Mucosa of descending colon (tissue), 3 donors: ENCODE measurements around the gene TSKS. TPM values are rescaled to one million over a fixed set of nuclear protein-coding genes. Genes with fewer than 3 reads are reported as not detected.

Experiments used
- ATAC-seq: fragments of 200-7000 bp; cut with Tn5 transposase; one replicate; pipeline ENCODE4 v1.9.1; 2020; ENCODE audit warnings: mild to moderate bottlenecking, moderate library complexity
- DNase-seq, 3 donors: peaks; one replicate each; pipeline ENCODE4 v3.0.0-alpha.2; 2020
- H3K36me3 ChIP-seq: fragments of 200-600 bp; one replicate; pipeline ENCODE4 v1.8.0; 2021; ENCODE audit warnings: low read depth, mild to moderate bottlenecking
- H3K4me1 ChIP-seq: fragments of 200-600 bp; one replicate; pipeline ENCODE4 v1.8.0; 2021; ENCODE audit warnings: low read depth, mild to moderate bottlenecking
- H3K4me3 ChIP-seq: fragments of 200-600 bp; one replicate; pipeline ENCODE4 v1.8.0; 2021; ENCODE audit warnings: mild to moderate bottlenecking
- H3K9me3 ChIP-seq: fragments of 200-600 bp; one replicate; pipeline ENCODE4 v1.8.0; 2021; ENCODE audit warnings: mild to moderate bottlenecking
- intact Hi-C, 2 donors: fragments of 100-400 bp; cut with DNase I in 1 of 2; cut with micrococcal nuclease in 1 of 2; formaldehyde crosslinking; loops; one replicate each; pipeline versions ENCODE4 v1.11.0 to v1.11.1; 2022; cut with DNase I, micrococcal nuclease
- microRNA-seq: library from miRNA; unstranded; fragments of <30 nt; microRNA quantifications from one replicate; pipeline ENCODE4, GENCODE V29; 2019
- total RNA-seq, 3 donors: library from RNA; stranded (reverse); fragmentation: NEBNext Ultra II Directional in 2 of 3; extraction: Animal tissue kit (Norgen Biotek cat#: 25700) in 2 of 3; gene quantifications; one replicate each; pipeline versions ENCODE4 v1.2.1 to v1.2.4, GENCODE V29; 2021 to 2023
- TF ChIP-seq, protein P1 (sequence below): fragments of 200-600 bp; IDR thresholded peaks from one replicate; pipeline ENCODE4 v1.8.0; 2022; ENCODE audit warnings: antibody characterized with exemption, mild to moderate bottlenecking
- donor health status: DM: no; HTN: no; CAD: no; lungs with moderate emphysema.
- donor health status: DM: no; HTN: no; CAD: no.
- donor health status: DM: no; HTN: yes; CAD: no.

Gene TSKS
- total RNA-seq, 3 donors from 2014 or later = 0.35 TPM; not detected in 2

DNA sequence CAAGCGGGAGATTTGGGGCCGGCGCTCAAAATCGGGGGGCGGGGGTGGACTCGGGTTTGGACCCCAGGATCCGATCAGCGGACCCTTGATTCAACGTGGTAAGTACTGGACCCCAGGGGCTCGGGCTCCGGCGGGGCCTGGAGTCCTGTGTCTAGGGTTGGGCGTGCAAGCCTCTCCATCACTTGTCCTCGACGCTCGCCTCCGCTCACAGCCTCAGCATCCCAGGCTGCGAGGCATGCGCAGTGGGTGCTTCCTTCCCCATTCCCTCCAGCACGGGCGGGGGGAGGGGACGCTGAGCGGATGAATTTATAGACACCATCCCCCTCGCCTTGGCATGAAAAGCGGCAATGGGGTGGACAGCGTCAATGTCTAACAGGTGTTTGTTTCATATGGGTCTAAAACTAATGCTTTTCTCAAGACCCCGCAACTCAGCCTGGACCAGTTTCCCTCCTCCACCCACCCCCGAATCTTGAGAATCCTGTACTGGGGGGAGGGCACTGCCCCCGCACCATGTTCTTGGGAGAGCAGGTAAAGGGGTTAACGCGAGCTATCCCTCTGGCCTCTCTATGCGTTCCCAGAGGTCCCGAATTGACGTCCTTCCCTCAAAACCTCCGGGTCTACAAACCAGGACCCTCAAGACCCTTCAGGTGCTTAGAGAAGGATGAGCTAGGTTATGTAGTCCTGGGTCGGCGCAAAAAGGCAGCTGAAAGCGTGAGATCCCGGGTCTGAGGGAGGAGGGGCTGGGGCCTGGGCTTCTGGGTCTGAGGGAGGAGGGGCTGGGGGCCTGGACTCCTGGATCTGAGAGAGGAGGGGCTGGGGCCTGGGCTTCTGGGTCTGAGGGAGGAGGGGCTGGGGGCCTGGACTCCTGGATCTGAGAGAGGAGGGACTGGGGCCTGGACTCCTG lies 71.6 kb downstream of the TSKS start:
- Histone ChIP-seq H3K36me3 (no peaks in the 10 kb centered on the region), H3K9me3 (no peaks in the 10 kb centered on the region), H3K4me3 (no peak overlapping the region), H3K4me1 (peaks cover 17% of the 10 kb centered on the region)
- ATAC-seq = peak; percentile 18
- TF ChIP-seq, protein P1, sequence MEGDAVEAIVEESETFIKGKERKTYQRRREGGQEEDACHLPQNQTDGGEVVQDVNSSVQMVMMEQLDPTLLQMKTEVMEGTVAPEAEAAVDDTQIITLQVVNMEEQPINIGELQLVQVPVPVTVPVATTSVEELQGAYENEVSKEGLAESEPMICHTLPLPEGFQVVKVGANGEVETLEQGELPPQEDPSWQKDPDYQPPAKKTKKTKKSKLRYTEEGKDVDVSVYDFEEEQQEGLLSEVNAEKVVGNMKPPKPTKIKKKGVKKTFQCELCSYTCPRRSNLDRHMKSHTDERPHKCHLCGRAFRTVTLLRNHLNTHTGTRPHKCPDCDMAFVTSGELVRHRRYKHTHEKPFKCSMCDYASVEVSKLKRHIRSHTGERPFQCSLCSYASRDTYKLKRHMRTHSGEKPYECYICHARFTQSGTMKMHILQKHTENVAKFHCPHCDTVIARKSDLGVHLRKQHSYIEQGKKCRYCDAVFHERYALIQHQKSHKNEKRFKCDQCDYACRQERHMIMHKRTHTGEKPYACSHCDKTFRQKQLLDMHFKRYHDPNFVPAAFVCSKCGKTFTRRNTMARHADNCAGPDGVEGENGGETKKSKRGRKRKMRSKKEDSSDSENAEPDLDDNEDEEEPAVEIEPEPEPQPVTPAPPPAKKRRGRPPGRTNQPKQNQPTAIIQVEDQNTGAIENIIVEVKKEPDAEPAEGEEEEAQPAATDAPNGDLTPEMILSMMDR = no peak
- DNase-seq = peak in 1 of 3 donors; percentile 33
- intact Hi-C loops = no loop called here

DNA sequence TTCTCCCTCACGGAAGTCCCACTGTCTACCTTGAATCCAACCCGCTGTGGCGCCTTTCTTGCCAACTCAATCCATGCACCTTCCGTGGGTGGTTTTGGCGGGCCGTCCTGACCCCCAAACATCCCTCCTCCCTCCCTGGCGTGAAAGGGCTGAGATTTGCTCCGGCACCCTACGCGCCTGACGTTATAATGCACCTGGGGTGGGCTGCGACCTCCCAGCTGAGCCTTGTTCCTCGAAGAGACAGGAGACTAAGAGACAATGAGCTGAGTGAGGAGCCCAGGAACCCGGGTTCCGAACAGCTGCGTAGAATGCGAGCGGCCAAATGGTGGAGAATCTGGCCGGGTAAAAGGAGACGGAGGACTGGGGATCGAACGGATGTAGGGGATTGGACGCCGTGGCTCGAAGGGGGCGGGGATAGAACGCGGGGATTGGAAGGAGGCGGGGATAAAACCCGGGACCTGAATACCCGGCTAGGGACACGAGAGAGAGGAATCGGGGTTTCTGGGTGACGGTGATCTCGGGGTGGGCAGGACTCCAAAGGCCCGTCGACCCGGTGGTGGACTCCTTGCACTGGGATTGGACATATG lies 72.4 kb downstream of the TSKS start, which contains the start of gene CPT1C:
TSS of gene CPT1C (plus strand) at position 461 of the 587 bp plus-strand sequence. CDS start 1,137 bp downstream, outside the sequence.
- Histone ChIP-seq H3K36me3 (no peaks in the 10 kb centered on the region), H3K4me3 (no peak within 1 kb of the TSS), H3K9me3 (no peaks in the 10 kb centered on the region), H3K4me1 (peaks cover 17% of the 10 kb centered on the region)
- intact Hi-C loops = no loop called here
- DNase-seq (peak in 2 of 3 donors; percentile 67 to 80), ATAC-seq (peak; percentile 73)
- TF ChIP-seq, protein P1 = no peak

DNA sequence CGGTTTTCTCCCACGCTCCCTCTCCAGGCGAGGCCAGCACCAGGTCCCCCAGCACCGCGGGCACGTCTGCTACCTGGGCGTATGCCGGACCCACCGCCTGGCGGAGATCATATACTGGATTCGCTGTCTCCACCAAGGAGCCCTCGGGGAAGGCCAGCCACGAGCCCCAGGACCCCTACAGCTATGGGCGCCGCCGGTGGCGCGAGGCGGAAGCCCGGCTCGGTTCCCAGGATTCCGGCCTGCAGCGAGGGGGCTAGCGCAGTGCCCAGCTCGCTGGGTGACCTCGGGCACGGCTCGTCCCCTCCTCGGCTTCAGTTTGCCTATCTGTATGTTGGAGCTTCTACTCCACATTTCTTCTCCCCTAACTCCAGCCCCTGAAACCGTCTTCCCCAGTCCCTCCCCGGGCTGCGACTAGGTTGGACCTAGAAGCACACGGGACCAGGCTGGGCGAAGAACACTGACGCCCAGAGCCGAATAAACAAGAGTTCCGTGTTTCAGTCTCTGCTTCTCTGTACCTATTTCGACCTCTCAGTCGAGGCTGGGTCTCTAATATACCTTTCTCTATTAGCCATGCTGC lies 72.9 kb downstream of the TSKS start:
- Histone ChIP-seq H3K9me3 (no peaks in the 10 kb centered on the region), H3K4me1 (peaks cover 17% of the 10 kb centered on the region), H3K36me3 (no peaks in the 10 kb centered on the region), H3K4me3 (no peak overlapping the region)
- ATAC-seq (peak; percentile 26), DNase-seq (no peak)
- intact Hi-C loops = no loop called here
- TF ChIP-seq, protein P1 = no peak

Small RNAs within 50 kb of the gene (microRNA-seq; reads per million reads assigned to microRNA genes)
- gene MIR6799 = not detected

Other genes starting within 250 kb of the TSKS start
- gene RCN3, start 235.3 kb downstream of the TSKS start, total RNA-seq = 10 to 100 TPM; 28.5 to 42.2 (median 34.0) TPM
- gene NOSIP, start 182.8 kb downstream of the TSKS start, total RNA-seq = 10 to 100 TPM; 59.2 to 72.5 (median 66.3) TPM
- gene PRRG2, start 182.0 kb downstream of the TSKS start, total RNA-seq = 10 to 100 TPM in 2 of 3 donors, 1 to 10 TPM in 1; 9.1 to 25.1 (median 18.9) TPM
- 10 to 100 TPM; 24.2 to 37.3 (median 26.2) TPM for gene PRR12, start 172.1 kb downstream of the TSKS start, total RNA-seq
- gene RRAS, start 123.2 kb downstream of the TSKS start, total RNA-seq = 10 to 100 TPM; 43.9 to 89.8 (median 48.6) TPM
- gene SCAF1, start 121.1 kb downstream of the TSKS start, total RNA-seq = 10 to 100 TPM; 55.5 to 75.0 (median 56.1) TPM
- gene IRF3, start 97.4 kb downstream of the TSKS start, total RNA-seq = 100 to 1,000 TPM in 1 of 3 donors, 10 to 100 TPM in 2; 76.1 to 119 (median 90.1) TPM
- 10 to 100 TPM in 2 of 3 donors, 1 to 10 TPM in 1; 9.6 to 20.8 (median 16.3) TPM for gene BCL2L12, start 97.4 kb downstream of the TSKS start, total RNA-seq
- 100 to 1,000 TPM in 1 of 3 donors, 10 to 100 TPM in 2; 68.1 to 101 (median 94.8) TPM for gene PRMT1, start 86.0 kb downstream of the TSKS start, total RNA-seq
- 1 to 10 TPM in 2 of 3 donors, under 1 TPM in 1; 0.69 to 1.3 (median 1.2) TPM for gene ADM5, start 73.7 kb downstream of the TSKS start, total RNA-seq
- gene CPT1C, start 72.2 kb downstream of the TSKS start, total RNA-seq = 1 to 10 TPM; 1.9 to 7.6 (median 2.2) TPM
- 10 to 100 TPM; 73.6 to 84.8 (median 82.5) TPM for gene AP2A1, start 3.7 kb upstream of the TSKS start, total RNA-seq
- 10 to 100 TPM in 2 of 3 donors, 1 to 10 TPM in 1; 6.6 to 21.0 (median 11.9) TPM for gene FUZ, start 50.0 kb upstream of the TSKS start, total RNA-seq
- 10 to 100 TPM; 54.7 to 57.4 (median 55.2) TPM for gene MED25, start 55.0 kb upstream of the TSKS start, total RNA-seq
- gene PTOV1, start 87.9 kb upstream of the TSKS start, total RNA-seq = 100 to 1,000 TPM in 2 of 3 donors, 10 to 100 TPM in 1; 92.8 to 171 (median 107) TPM
- 100 to 1,000 TPM in 2 of 3 donors, 10 to 100 TPM in 1; 84.3 to 114 (median 111) TPM for gene PNKP, start 104.3 kb upstream of the TSKS start, total RNA-seq
- 10 to 100 TPM; 38.8 to 44.0 (median 42.3) TPM for gene AKT1S1, start 114.0 kb upstream of the TSKS start, total RNA-seq
- gene TBC1D17, start 114.4 kb upstream of the TSKS start, total RNA-seq = 10 to 100 TPM; 33.7 to 55.7 (median 45.1) TPM
- gene IL4I1, start 133.6 kb upstream of the TSKS start, total RNA-seq = 1 to 10 TPM; 1.2 to 1.7 (median 1.6) TPM
- gene ATF5, start 165.9 kb upstream of the TSKS start, total RNA-seq = 10 to 100 TPM; 10.7 to 25.0 (median 16.1) TPM
- gene NUP62, start 166.2 kb upstream of the TSKS start, total RNA-seq = 10 to 100 TPM; 34.1 to 41.0 (median 40.9) TPM
- 1 to 10 TPM in 2 of 3 donors, under 1 TPM in 1; 0.49 to 2.0 (median 1.1) TPM for gene SIGLEC11, start 197.9 kb upstream of the TSKS start, total RNA-seq